Pancreas (tissue), 10 donors: ENCODE measurements around the gene C16orf92. TPM values are rescaled to one million over a fixed set of nuclear protein-coding genes. Genes with fewer than 3 reads are reported as not detected.
A peak's percentile ranks its signal among the peaks of the same experiment; 100 is the strongest.

Experiments used
- ATAC-seq, 4 donors: fragments of 200-7000 bp; cut with Tn5 transposase; one replicate each; pipeline versions ENCODE4 v1.8.0 to v1.9.1; 2020; ENCODE audit warnings: mild to moderate bottlenecking in 4 of 4, moderate library complexity in 4 of 4
- DNase-seq, 6 donors: peaks; one replicate each; pipeline ENCODE4 v3.0.0-alpha.2; 2020
- FAIRE-seq: peaks from 2 replicates; lab custom pipeline; 2012; peaks lifted over from hg19 to GRCh38; lab: Jason Lieb, UNC
- H3K27ac ChIP-seq, 4 donors: fragments of 200-600 bp; sonication (generic); 1 replicate in 3 of 4; 2 replicates in 1 of 4; pipeline versions ENCODE4 v1.5.0 to v1.8.0; 2020
- H3K27me3 ChIP-seq, 4 donors: fragments of 200-600 bp; one replicate each; pipeline ENCODE4 v1.8.0; 2021
- H3K36me3 ChIP-seq, 3 donors: fragments of 200-600 bp; sonication (generic) in 1 of 3; one replicate each; pipeline versions ENCODE4 v1.5.0 to v1.8.0; 2020 to 2021
- H3K4me1 ChIP-seq, 3 donors: fragments of 200-600 bp; one replicate each; pipeline ENCODE4 v1.8.0; 2021
- H3K4me3 ChIP-seq, 4 donors: fragments of 200-600 bp; sonication (generic) in 2 of 4; one replicate each; pipeline versions ENCODE4 v1.5.0 to v1.8.0; 2020 to 2021
- H3K9me3 ChIP-seq, 4 donors: fragments of 200-600 bp; one replicate each; pipeline ENCODE4 v1.8.0; 2021
- CTCF ChIP-seq, 4 donors: fragments of 200-600 bp; sonication (generic) in 3 of 4; IDR thresholded peaks; one replicate each; pipeline versions ENCODE4 v1.5.0 to v1.8.0; 2021; ENCODE audit warnings: antibody characterized with exemption in 4 of 4
- WGBS, 2 donors: extraction: QIAGEN DNeasy Blood & Tissue Kit; methylation state at CpG; one replicate each; pipeline ENCODE4 v1.1.7; 2013; 5-methylcytosine and 5-hydroxymethylcytosine counted together
- intact Hi-C, 3 donors: fragments of 100-400 bp; cut with DNase I; formaldehyde crosslinking; loops; one replicate each; pipeline versions ENCODE4 v1.11.1 to v1.14.2; 2022
- polyA plus RNA-seq, 2 donors: library from polyadenylated mRNA; stranded (reverse); fragments of 200-250 nt; gene quantifications; one replicate each; pipeline ENCODE4 v1.2.3, GENCODE V29; 2013
- total RNA-seq, 6 donors: library from RNA; stranded (reverse); fragmentation: NEBNext Ultra II Directional in 4 of 6; extraction: Animal tissue kit (Norgen Biotek cat#: 25700) in 4 of 6; gene quantifications; one replicate each; pipeline versions ENCODE4 v1.2.1 to v1.2.4, GENCODE V29; 2021 to 2023
- donor health status: healthy with polysubstance abuse.
- donor health status: DM: no; HTN: no; CAD: no; lungs with moderate emphysema.
- donor health status: DM: no; HTN: no; CAD: no.
- donor health status: control.
- donor health status: control.
- donor health status: Bipolar disorder and iron deficiency.
- donor health status: DM: yes; HTN: yes; CAD: no.
- donor health status: DM: no; HTN: no; CAD: no.
- donor health status: DM: no; HTN: no; CAD: no.
- donor health status: DM: yes; HTN: yes; CAD: no.

The C16orf92 gene, protein sequence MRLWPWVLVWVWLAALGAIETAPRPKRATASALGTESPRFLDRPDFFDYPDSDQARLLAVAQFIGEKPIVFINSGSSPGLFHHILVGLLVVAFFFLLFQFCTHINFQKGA
- total RNA-seq (not detected), polyA plus RNA-seq (not detected)

GRCh38 chr16:30022887-30023286 is at the start of gene C16orf92:
TSS of gene C16orf92 (plus strand) at chr16:30023198. CDS start at chr16:30023341, 143 bp downstream.
- FAIRE-seq, result no peak
- Histone ChIP-seq H3K4me3 (no peak within 1 kb of the TSS), H3K9me3 (no peaks in the 10 kb centered on the region), H3K36me3 (no peaks in the 10 kb centered on the region), H3K4me1 (no peaks in the 10 kb centered on the region), H3K27me3 (no peaks in the 10 kb centered on the region), H3K27ac (no peak within 1 kb of the TSS)
- intact Hi-C loops, result loop anchor here in 1 of 3 donors (5.0 kb wide), 1 partner anchor 326 kb away; no protein-coding TSS in a partner anchor
- ATAC-seq, result no peak
- DNase-seq, result no peak
- WGBS, 2 donors, result 51 to 69% methylated on average over 6 of the region's 6 CpGs
- no peak for TF ChIP-seq CTCF (IDR thresholded peaks at IDR 0.05)

GRCh38 chr16:29973384-29974246 is 49.4 kb upstream of the C16orf92 start, which contains the start of gene TAOK2:
TSS of gene TAOK2 (plus strand) at chr16:29973868. CDS start at chr16:29977773, 3,905 bp downstream.
- TF ChIP-seq CTCF (IDR thresholded peaks at IDR 0.05), result no peak
- WGBS, 2 donors, result 1 to 3% methylated on average over 61 to 75 of the region's 75 CpGs

DNA sequence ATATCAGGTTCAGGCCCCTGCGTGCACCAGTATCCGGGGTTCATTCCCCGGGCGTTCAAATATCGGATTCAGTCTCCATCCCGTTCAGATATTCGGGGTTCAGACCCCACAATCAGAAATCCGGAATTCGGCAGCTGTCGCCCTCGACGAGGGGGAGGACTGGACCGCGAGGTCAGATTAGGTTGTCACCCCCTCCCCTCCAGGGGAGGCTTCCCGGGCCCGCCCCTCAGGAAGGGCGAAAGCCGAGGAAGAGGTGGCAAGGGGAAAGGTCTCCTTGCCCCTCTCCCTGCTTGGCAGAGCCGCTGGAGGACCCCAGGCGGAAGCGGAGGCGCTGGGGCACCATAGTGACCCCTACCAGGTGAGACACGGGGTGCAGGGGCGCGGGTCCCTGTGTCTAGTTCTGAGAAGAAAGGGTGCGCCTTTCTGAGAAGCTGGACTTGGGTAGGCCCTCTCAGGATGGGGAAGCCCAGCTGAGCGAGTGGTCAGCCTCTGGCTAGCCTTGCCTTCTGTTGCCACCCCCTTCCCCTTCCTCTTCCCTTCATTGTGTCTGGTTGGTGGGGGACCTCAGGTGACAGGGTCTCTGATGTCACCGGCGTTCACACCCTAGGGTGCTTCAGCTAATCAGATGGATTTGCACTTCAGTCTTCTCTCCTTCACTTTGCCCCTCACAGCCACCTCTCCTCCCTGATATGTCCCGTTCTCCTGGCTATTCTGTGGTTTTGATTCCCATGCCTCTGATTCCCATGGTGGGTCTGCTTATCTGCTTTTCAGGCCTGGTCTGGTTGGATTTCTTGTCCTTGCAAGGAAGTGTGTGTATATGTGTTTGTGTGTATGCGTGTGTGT is 48.5 kb upstream of the C16orf92 start:
- intact Hi-C loops, result no loop called here
- FAIRE-seq, result no peak
- Histone ChIP-seq H3K27me3 (no peaks in the 10 kb centered on the region), H3K4me3 (peak overlapping the region; percentile 73 to 93 (median 90)), H3K36me3 (peaks cover 6 to 11% (median 6%) of the 10 kb centered on the region in 3 donors), H3K4me1 (peaks cover 0 to 17% (median 9%) of the 10 kb centered on the region in 3 donors), H3K27ac (peak overlapping the region in 3 of 4 donors; percentile 56 to 71 (median 66)), H3K9me3 (no peaks in the 10 kb centered on the region)
- DNase-seq, result peak in 2 of 6 donors; percentile 54 to 71
- TF ChIP-seq CTCF (IDR thresholded peaks at IDR 0.05), result no peak
- WGBS, 2 donors, result 1 to 2% methylated on average over 30 to 31 of the region's 31 CpGs
- ATAC-seq, result peak in 2 of 4 donors; percentile 1 to 5

More at GRCh38 chr16:29973384-29974246, 49.4 kb upstream of the C16orf92 start, which contains the start of gene TAOK2:
- H3K4me3 ChIP-seq, result peak within 1 kb of the TSS; percentile 73 to 93 (median 90)
- peaks cover 0 to 17% (median 9%) of the 10 kb centered on the region in 3 donors for H3K4me1 ChIP-seq
- H3K36me3 ChIP-seq, result peaks cover 0 to 5% (median 4%) of the 10 kb centered on the region in 3 donors
- FAIRE-seq, result no peak
- ATAC-seq, result peak; percentile 95 to 99 (median 98)
- DNase-seq, result peak; percentile 99 to 100 (median 99)
- H3K27me3 ChIP-seq, result no peaks in the 10 kb centered on the region
- intact Hi-C loops, result no loop called here
- peak within 1 kb of the TSS in 3 of 4 donors; percentile 56 to 71 (median 66) for H3K27ac ChIP-seq
- H3K9me3 ChIP-seq, result no peaks in the 10 kb centered on the region

DNA sequence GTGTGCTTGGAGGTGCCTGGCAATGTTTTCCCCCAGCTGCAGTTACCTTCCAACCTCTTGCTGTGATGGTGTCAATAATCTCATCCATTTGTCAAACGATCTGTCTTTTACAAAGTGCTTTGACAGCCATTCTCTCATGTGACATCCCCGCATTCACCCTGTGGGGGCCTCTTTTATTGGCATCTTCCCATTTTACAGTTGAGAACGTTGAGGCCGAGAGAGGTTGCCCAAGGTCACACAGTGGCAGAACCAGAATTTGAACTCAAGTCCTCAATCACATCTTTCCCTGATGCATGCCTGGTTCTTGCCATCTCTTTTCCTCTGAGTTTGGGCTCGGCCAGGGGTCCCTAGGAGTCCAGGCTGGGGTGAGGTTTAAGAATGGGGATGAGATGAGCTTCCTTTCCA is 47.9 kb upstream of the C16orf92 start:
- Histone ChIP-seq H3K9me3 (no peaks in the 10 kb centered on the region), H3K27me3 (no peaks in the 10 kb centered on the region), H3K4me1 (peaks cover 0 to 17% (median 9%) of the 10 kb centered on the region in 3 donors), H3K4me3 (peak overlapping the region in 3 of 4 donors; percentile 73 to 93 (median 90)), H3K36me3 (peaks cover 6 to 17% (median 7%) of the 10 kb centered on the region in 3 donors), H3K27ac (peak overlapping the region in 1 of 4 donors; percentile 71)
- TF ChIP-seq CTCF (IDR thresholded peaks at IDR 0.05), result no peak
- intact Hi-C loops, result no loop called here
- FAIRE-seq (no peak), ATAC-seq (no peak), DNase-seq (no peak)
- 45 to 53% methylated on average over 5 of the region's 5 CpGs for WGBS, 2 donors
